ENCODE measurements around the gene PAX5.
A peak's percentile ranks its signal among the peaks of the same experiment; 100 is the strongest.

PAX5 gene

DNA sequence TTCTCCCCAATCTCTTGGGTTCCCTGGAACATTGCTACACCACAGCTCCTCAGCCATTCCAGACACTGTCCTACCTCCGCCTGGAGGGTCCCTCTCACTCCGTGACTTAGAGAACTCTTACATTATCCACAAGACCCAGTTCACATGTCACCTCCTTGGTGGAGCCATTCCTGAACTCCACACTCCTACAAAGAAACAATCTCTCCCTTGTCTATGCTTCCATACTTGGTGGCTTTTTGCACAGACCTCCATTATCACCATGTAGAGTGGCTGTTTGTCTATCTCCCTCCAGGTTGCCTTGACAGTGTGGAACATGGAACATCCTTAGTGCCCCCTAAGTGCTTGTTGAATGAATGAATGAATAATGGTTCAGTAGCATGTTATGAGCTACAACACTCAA is 105.9 kb downstream of the PAX5 start:
- no peak for DNase-seq

GRCh38 chr9:36924757-36925432 is 109.2 kb downstream of the PAX5 start:
- DNase-seq: no peak

DNA sequence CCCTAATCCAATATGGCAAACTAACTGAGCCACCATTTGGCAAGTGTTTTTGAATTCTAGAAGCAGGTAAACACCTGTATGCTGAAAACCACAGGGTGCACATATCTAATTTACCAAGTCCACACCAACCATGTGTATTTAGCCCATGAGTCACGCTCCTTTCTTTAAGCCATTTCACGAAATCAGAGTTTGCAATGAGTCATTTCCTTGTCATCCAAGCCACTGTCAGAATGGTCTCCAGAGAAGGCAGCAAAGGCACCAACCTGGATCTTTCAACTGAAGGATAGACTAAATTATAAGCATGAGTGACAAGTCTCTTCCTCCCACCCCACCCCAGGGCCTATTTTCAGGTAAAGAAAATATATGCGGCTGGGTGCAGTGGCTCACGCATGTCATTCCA is 110.0 kb downstream of the PAX5 start:
- peak in 1 of 5 experiments; percentile 37 for DNase-seq

GRCh38 chr9:36923025-36923625 is 110.9 kb downstream of the PAX5 start:
- no peak for DNase-seq

DNA sequence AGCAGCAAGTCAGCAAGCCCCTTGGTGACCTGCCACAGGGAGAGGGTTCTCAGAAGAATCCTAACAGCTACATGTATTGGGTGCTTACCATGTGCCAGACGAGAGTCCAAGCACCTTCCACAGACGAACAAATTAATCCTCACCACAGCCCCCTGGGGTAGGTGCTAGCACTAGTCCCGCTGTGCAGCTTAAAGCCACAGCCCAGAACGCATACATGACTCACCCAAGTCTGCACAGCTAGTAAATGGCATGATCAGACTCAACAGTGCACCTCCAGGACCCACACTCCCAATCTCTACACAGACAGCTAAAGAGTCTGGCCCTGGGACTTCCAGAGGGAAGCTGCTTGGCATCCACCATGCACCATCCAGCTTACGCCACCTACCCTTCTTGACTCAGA is 111.5 kb downstream of the PAX5 start:
- no peak for DNase-seq

GRCh38 chr9:36914212-36914577 is 119.9 kb downstream of the PAX5 start:
- no peak for DNase-seq

- no peak for DNase-seq
Observed at GRCh38 chr9:36913393-36914211, 120.5 kb downstream of the PAX5 start.

- DNase-seq: no peak
Observed at GRCh38 chr9:36912620-36913019, 121.4 kb downstream of the PAX5 start.

- no peak for DNase-seq
Observed at GRCh38 chr9:36911601-36912412, 122.3 kb downstream of the PAX5 start.

DNA sequence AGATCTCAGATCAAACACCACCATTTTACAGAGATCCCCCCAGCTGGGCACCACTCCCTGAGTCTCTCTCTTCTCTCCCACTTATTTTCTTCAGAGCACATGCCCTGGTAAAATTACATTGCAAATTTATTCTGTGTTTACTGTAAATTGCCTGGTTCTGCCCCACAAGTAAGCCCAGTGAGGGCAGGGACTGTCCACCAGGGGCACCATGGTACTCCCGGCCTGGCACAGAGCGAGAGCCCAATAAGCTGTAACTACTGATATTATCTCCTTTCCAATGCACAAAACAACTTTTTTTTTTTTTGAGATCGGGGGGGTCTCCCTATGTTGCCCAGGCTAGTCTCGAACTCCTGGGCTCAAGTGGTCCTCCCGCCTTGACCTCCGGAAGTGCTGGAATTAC is 123.0 kb downstream of the PAX5 start:
- no peak for DNase-seq

DNA sequence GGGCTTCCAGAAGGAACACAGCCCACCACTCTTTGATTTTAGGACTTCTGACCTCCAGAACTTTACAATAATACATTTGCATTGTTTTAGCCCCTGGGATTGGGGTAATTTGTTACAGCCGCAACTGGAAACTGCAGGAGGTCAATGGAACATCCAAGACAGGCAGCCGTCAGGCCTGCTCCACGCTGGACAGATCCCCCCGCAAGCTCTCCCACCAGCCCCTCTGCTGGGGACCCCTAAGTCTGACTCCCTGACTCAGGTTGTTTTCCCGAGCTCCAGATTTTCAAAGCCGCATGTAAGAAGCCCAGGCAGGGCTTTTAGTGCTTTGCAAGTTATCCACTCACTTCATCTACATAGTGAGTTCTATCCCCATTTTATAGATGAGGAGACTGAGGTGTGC is 127.6 kb downstream of the PAX5 start:
- DNase-seq: no peak

- no peak for DNase-seq
Observed at GRCh38 chr9:36905101-36906066, 128.7 kb downstream of the PAX5 start.

DNA sequence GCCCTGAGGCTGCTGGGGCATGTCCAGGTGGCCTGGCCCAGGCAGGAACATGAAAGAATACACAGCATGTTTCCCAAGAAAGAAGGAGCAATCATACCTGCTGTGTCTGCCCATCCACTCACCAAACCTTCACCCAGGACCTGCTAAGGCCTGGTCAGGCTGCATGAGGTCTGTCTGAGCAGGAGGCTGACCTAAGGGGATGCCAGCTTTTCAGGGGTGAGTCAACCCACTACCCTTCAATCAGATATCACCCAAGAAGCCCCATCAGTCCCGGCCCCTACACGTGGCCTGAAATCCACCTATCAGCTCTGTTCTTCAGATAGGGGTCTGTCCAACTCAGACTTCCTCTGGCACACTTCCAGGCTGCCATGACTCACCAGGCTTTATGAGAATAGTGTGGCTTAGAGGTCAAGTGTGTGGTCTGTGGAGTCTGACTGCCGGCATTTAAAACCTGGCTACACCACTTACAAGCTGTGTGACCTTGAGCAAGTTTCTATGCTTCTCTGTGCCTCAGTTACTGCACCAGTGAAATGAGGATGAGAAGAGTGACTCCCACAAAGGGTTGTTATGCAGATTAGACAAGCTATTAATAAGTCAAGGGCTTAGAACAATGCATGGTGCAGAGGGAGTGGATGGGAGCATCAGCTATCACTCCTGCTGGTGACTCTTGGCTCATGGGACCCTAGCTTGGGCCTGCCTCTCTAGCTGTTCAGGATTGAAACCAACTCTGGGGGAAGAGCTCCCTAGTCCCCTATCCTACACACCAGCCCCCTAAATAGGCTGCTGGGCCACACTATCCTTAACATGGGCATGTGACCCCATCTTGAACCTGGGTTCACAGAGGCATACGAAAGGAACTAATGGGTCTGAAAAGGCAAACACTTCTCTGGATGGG is 130.3 kb downstream of the PAX5 start:
- DNase-seq: peak in 1 of 5 experiments; percentile 16

GRCh38 chr9:36902861-36903524 is 131.1 kb downstream of the PAX5 start:
- no peak for DNase-seq

GRCh38 chr9:36902080-36902716 is 131.9 kb downstream of the PAX5 start:
- DNase-seq: no peak

DNA sequence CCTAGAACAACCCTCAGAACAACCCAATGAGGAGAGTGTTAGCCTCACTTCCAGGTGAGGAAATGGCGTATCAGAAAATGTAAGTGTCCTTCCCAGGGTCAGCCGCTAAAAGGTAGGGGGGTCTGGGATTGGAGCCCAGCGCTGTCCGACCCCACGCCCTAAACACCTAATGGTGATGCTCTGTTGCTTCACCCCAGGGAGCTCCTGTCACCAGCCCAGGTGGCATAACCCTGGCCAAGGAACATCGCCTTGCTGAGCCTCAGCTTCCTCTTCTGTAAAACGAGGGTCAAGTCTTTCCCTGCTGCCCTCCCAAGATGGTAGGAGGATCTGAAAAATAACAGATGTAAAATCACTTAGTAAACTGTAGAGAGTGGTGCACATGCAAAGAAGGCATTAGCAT is 132.5 kb downstream of the PAX5 start:
- DNase-seq: no peak

- DNase-seq: no peak
Observed at GRCh38 chr9:36900856-36901220, 133.2 kb downstream of the PAX5 start.

DNA sequence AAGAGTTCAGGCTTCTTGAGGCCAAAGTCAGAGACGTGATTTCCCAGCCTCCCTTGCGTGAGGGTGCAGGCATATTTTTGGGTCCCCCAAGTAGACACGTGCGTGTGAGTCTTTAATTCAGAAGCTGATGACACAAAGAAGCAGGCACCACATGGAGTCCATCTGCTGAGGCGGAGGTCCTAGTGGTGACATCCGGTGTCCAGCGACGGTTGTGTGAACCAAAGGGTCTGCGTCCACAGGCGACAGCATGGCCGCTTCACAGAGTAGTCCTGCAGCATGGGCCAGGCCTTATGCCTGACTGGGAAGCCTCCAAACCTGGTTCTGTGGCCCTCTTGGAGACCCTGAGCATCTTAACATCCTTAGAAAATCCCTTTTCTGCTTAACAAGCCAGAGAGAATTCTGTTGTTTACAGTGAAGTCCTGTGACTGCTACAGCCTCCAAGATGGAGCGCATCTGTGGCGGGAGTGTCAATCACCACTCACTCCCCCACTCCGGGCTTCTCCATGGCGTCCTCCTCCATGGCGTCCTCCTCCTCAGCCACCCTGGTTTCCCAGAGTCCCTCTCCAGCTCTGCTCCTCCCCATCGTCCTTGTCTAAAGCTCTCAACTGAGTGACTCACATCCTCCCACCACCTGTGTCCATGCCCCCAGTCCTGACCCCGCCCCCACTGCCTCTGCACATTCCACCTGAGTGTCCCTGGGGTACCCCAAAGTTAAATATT is 133.8 kb downstream of the PAX5 start:
- no peak for DNase-seq

GRCh38 chr9:36899406-36899805 is 134.7 kb downstream of the PAX5 start:
- DNase-seq: no peak

Measured in T-helper 2 cell (primary cell).